ENCODE data around the gene ZNF845.

GRCh38 chr19:53394522-53394973 lies 61.0 kb downstream of the ZNF845 start:
- no peak for TF ChIP-seq CTCF (IDR thresholded peaks at IDR 0.05; ENCODE audit: low read length)
- no peak for TF ChIP-seq EZH2 (IDR thresholded peaks at IDR 0.05; ENCODE audit: borderline replicate concordance, low read length)

Measured in OCI-LY1 (cell line).